Omental fat pad (tissue), 4 donors: ENCODE data around the gene SPATA31E1. TPM values are rescaled to one million over a fixed set of nuclear protein-coding genes. Genes with fewer than 3 reads are reported as not detected.

Experiments used
- ATAC-seq: fragments of 150-250 bp; one replicate; pipeline ENCODE4 v1.9.1; 2016; ENCODE audit warnings: mild to moderate bottlenecking, moderate library complexity; ENCODE audit not compliant: low FRiP score
- DNase-seq: peaks from one replicate; pipeline ENCODE4 v3.0.0-alpha.2; 2019; ENCODE audit warnings: low spot score
- CTCF ChIP-seq, 3 donors: fragments of 450-650 bp; IDR thresholded peaks; one replicate each; pipeline ENCODE4 v1.5.1; 2016 to 2017; ENCODE audit warnings: antibody characterized with exemption in 3 of 3, mild to moderate bottlenecking in 3 of 3, moderate library complexity in 2 of 3
- total RNA-seq, 4 donors: library from RNA; depleted of rRNA; stranded (reverse); fragments of >200 nt; gene quantifications; one replicate each; pipeline ENCODE4 v1.1.0, GENCODE V29; 2016

The SPATA31E1 gene
- total RNA-seq, 4 donors from 2014 or later = not detected

DNA sequence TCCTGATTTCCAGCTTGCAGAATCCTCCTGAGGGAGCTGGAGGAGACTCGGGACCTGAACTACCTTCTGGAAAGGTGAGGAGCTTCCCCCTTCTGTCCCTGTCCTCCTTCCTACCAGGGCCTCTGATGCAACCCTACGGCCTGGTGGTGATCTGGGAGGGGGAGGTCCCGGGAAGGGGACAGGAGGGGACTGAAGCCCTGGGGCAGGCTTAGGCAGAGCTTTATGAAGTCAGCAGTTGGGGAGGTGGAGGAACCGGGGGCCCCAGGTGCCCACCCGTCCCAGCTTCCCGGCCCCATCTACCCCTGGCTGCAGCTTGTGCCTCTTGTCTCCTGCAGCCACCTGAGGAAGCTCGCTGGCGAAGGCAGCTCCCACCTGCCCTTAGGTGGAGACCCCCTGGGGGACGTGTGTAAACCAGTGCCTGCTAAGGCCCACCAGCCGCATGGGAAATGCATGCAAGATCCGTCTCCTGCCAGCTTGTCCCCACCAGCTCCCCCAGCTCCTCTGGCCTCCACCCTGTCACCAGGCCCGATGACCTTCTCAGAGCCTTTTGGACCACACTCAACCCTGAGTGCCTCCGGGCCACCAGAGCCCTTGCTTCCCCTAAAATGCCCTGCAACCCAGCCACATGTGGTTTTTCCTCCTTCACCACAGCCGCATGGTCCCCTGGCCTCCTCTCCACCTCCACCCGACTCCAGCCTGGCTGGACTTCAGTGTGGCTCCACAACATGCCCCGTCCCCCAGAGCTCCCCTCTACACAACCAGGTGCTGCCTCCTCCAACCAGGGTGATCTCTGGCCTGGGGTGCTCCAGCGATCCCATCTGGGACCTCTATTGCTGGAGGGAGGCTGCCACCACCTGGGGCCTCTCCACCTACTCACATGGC lies 2.1 kb downstream of the SPATA31E1 start:
- DNase-seq = no peak
- ATAC-seq = no peak
- no peak for TF ChIP-seq CTCF (IDR thresholded peaks at IDR 0.05)

DNA sequence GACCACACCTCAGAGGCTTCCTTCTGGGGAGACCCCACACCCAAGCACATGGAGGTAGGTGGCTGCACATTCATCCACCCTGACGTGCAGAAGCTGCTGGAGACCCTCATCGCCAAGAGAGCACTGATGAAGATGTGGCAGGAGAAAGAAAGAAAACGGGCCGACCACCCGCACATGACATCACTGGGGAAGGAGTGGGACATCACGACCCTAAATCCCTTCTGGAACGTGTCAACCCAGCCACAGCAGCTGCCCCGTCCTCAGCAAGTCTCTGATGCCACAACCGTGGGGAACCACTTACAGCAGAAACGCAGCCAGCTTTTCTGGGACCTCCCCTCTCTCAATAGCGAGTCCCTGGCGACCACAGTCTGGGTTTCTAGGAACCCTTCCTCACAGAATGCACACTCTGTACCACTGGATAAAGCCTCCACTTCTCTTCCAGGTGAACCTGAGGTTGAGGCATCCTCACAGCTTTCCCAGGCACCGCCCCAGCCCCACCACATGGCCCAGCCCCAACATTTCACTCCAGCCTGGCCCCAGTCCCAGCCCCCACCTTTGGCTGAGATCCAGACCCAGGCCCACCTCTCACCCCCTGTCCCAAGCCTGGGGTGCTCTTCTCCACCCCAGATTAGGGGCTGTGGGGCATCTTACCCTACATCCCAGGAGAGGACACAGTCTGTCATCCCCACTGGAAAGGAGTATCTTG lies 3.0 kb downstream of the SPATA31E1 start:
- DNase-seq (no peak), ATAC-seq (no peak)
- TF ChIP-seq CTCF (IDR thresholded peaks at IDR 0.05) = no peak

DNA sequence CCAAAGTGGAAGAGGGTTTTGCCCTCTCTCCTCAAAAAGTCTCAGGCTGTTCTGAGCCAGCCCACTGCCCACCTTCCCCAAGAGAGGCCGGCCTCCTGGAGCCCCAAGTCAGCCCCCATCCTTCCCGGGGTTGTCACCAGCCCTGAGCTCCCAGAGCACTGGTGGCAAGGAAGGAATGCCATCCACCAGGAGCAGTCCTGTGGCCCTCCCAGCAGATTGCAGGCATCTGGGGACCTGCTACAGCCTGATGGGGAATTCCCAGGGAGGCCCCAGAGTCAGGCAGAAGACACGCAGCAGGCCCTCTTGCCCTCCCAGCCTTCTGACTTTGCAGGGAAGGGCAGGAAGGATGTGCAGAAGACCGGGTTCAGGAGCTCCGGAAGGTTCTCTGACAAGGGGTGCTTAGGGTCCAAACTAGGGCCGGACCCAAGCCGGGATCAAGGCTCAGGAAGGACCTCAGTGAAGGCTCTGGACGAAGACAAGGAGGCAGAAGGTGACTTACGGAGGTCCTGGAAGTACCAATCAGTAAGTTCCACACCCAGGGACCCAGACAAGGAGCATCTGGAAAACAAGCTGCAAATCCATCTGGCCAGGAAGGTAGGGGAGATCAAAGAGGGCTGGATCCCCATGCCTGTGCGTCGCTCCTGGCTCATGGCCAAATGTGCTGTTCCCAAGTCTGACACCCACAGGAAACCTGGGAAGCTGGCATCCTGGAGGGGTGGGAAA lies 3.7 kb downstream of the SPATA31E1 start:
- no peak for ATAC-seq
- no peak for TF ChIP-seq CTCF (IDR thresholded peaks at IDR 0.05)
- no peak for DNase-seq

- no peak for TF ChIP-seq CTCF (IDR thresholded peaks at IDR 0.05)
- no peak for DNase-seq
- ATAC-seq = no peak
Observed at GRCh38 chr9:87886933-87887505, 4.3 kb downstream of the SPATA31E1 start.

GRCh38 chr9:87887661-87888480 lies 5.2 kb downstream of the SPATA31E1 start:
- no peak for TF ChIP-seq CTCF (IDR thresholded peaks at IDR 0.05)
- ATAC-seq (no peak), DNase-seq (no peak)

- ATAC-seq = no peak
- DNase-seq = no peak
- no peak for TF ChIP-seq CTCF (IDR thresholded peaks at IDR 0.05)
Observed at GRCh38 chr9:87888501-87888900, 5.8 kb downstream of the SPATA31E1 start.
